HG02588 (cell line): ENCODE results near the gene REV3L.
"Not testable (repeated sequence)": the region's sequence is repeated elsewhere in the genome, so short reads cannot be mapped to it uniquely, and the experiment has no call there.

Source experiments
- ATAC-seq: cut with Tn5 transposase; IDR thresholded peaks from one replicate; pipeline ENCODE4 v1.9.1; 2021; ENCODE audit warnings: mild to moderate bottlenecking, moderate library complexity; ENCODE audit not compliant: unreplicated experiment

The REV3L gene

DNA sequence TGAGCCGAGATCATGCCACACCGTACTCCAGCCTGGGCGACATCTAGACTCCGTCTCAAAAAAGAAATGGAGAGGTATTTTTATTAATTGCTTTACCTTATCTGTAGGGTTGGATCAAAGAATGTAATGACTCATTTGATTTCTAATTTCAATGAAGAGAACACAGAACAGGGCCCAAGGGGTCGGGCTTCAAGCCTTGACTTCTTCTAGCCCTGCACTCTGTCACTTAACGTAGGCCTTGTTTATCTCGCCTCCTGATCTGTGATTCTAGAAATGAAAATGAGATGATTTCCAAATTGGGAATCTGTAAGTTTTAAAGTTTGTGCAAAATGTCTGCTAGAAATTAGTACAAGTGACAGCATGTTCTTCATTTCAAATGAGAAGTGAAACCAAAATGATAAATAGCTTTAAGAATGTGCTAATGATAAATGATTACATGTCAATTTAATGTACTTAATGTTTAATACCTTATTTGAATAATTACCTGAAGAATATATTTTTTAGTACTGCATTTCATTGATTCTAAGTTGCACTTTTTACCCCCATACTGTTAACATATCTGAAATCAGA, 215.2 kb downstream of the REV3L start:
- ATAC-seq: no peak

- no peak for ATAC-seq
These were observed 216.7 kb downstream of the REV3L start for GRCh38 chr6:111266276-111266675.

DNA sequence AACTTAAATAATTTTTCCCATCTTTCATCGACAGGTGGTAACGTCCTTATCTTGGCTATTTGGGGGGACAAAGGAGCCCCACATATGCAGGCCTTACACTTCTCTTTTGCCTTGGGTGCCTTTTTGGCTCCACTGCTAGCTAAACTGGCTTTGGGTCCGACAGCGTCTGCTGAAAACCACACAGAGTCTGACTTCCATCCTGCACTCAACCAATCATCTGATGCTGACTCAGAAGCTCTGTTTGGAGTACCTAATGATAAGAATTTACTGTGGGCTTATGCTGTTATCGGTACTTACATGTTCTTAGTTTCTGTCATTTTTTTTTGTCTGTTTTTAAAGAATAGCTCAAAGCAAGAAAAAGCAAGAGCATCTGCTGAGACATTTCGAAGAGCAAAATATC, 217.2 kb downstream of the REV3L start:
- no peak for ATAC-seq

DNA sequence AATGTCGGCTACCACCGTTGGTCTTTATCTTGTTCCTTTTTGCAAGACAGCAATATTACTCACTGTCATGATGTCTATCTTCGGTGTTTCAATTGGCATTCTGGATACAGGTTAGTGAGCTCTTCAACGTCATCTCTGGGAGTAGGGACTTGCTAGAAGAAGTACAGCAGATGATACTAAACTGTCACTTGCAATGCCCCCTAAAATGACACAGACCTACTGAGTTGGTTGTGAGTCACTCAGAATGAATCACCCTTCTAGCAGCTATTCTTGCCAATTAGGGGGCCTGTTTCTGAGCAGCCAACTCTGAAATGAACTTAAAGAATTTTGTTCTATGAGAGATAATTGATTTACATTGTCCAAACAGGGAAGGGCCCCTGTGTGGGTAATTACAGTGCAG, 219.2 kb downstream of the REV3L start:
- ATAC-seq: no peak

- ATAC-seq: no peak
These were observed 222.3 kb downstream of the REV3L start for GRCh38 chr6:111260570-111261298.

- ATAC-seq: peak; percentile 99
These were observed 223.8 kb downstream of the REV3L start for GRCh38 chr6:111259089-111259831.

DNA sequence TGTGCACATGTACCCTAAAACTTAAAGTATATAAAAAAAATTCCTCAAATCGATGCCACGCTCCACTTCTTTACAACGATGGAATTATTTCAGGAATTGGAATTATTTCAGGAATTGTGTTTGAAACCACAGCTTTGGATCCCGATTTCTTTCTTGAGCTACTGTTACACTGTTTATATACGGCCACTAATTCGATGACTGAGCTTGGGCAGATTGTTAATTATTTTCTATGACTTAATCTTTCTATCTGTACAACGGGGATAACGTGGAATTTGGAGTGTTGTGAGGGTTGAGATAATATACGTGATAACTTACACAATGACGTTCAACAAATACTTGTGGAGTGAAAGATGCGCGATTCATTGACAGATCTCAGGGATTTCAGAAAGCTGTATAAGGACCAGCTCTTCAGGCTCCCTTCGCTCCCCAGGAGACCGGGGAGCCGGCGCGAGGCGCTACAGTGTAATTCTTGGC, 224.4 kb downstream of the REV3L start:
- ATAC-seq: no peak

DNA sequence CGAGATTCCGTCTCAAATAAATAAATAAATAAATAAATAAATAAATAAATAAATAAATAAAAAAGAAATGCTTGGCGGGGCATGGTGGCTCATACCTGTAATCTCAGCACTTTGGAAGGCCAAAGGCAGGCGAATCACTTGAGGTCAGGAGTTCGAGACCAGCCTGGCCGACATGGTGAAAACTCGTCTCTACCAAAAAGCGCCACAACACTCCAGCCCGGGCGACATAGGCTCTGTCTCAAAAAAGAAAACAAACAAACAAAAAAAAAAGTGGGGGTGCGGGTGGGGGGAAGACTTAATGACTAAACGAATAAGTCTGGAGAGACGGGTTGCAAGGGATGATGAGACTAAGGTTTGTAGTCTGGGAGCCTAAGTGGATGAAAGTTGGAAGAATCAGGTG, 225.0 kb downstream of the REV3L start:
- no peak for ATAC-seq

- ATAC-seq: no peak
These were observed 226.4 kb downstream of the REV3L start for GRCh38 chr6:111256646-111257045.

DNA sequence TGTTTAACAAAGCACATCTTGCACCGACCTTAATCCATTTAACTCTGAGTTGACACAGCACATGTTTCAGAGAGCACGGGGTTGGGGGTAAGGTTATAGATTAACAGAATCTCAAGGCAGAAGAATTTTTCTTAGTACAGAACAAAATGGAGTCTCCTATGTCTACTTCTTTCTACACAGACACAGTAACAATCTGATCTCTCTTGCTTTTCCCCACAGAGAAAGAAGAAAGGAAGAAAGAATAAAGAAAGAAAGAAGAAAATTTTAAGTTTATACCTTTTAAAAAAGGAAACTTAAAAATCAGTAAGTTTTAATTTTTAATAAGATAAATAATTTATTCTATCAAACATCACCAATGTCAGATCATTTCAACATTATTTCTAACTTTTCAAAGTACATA, 227.2 kb downstream of the REV3L start:
- ATAC-seq: not testable (repeated sequence)

DNA sequence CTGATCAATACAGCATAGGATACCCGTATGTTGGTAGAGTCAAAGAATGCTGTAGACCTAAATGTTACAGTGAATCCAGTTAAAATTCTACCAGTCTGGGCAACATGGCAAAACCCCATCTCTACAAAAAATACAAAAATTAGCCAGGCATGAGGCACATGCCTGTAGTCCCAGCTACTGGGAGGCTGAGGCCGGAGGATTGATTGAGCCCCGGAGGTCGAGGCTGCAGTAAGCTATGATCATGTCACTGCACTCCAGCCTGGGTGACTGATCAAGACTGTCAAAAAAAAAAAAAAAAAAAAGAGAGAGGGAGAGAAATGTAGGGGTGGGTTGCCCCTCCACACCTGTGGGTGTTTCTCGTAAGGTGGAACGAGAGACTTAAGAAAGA, 228.2 kb downstream of the REV3L start:
- no peak for ATAC-seq

DNA sequence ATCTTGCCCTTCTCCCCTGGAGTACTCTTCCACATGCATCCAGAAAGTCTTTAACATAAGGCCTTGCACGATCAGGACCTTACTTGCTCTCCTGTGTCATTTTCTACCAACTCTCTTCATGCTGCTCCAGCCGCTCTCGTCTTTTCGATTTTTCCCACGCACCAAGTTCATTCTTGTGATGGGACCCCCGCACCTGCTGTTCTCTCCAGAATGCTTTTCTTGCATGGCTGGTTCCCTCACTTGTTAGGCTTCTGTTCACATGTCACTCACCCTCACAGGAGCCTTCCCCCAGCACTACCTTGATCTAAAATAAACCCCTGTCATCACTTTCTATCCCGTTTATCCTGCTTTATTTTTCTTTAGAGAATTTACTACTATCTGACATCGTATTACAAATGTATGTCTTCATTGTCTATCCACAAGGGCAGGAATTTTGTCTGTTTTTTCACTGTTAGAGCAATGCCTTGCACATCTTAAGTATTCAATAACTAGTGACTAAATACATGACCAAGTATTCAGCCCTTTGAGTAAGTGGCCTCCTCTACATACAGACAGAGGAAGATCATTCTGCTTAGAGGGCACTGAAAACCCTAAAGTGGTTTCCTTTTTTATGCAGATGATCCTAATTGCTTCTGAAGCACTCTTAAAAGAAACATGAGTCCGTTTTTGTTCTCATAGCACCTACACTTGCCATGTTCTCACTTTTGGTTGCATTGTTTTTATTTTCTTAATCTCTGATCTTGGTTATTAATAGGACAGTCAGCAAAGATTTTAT, 228.8 kb downstream of the REV3L start:
- ATAC-seq: no peak

DNA sequence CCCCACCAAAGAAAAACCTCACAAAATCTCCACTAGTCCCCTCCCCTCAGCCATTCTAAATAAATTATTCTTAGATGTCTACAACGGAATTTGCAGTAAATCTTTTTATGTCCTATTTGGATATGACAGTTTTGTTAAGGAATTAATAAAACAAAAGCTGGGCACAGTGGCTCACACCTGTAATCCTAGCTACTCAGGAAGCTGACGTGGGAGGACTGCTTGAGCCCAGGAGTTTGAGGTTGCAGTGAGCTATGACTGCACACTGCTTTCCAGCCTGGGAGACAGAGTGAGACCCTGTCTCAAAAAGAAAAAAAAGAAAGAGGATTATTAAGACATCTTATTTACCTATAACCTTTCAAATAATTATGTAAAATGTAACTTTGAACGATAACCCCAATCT, 230.3 kb downstream of the REV3L start:
- no peak for ATAC-seq

- no peak for ATAC-seq
These were observed 232.1 kb downstream of the REV3L start for GRCh38 chr6:111250791-111251354.
